ENCODE measurements around the gene NOPCHAP1. TPM values are rescaled to one million over a fixed set of nuclear protein-coding genes. Genes with fewer than 3 reads are reported as not detected.

NOPCHAP1 gene
- total and polyA plus RNA-seq, 2 of the 8 experiments (the other 6 are each of a cell fraction or from before 2014, with no cell fraction given): 14.9 to 39.5 TPM

DNA sequence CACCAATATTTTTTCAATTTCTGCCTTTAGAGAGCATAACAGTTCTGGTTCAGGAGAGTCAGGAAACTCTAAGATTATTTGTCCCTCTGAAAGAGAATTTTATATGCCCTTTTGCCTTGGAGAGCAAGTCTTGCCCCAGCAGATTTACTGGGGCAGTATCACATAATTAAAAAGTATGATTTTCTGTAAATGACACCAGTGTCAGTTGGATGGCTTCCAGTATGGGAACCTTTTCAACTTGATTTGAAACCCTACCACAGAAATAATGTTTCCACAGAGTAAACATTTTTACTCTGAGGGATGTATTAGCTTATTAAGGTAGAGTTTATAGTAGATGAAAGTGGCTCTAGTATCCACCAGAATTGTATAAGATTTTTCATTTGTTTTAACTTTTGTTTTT is 15.4 kb downstream of the NOPCHAP1 start:
- Histone ChIP-seq H3K4me3 (ENCODE audit: extremely low read depth in 1 of 4, insufficient read depth in 2 of 4, low read depth in 3 of 4, low read length in 4 of 4) (no peak overlapping the region), H3K4me2 (ENCODE audit: insufficient read depth in 1 of 2, low read depth in 2 of 2, low read length in 2 of 2) (no peak overlapping the region), H2AFZ (ENCODE audit: low read length) (no peak overlapping the region), H2BK20ac (ENCODE audit: low read length) (no peak overlapping the region), H3K23ac (ENCODE audit: insufficient read length) (no peak overlapping the region), H3K36me3 (ENCODE audit: control insufficient read depth in 2 of 4, insufficient read depth in 4 of 4, low read length in 3 of 4) (peaks cover 6 to 48% (median 34%) of the 10 kb centered on the region in 4 experiments; a peak in 7 of 8 replicates), H2AK5ac (ENCODE audit: low read depth, low read length) (no peak overlapping the region), H3K14ac (ENCODE audit: insufficient read length) (no peak overlapping the region), H2BK12ac (ENCODE audit: low read depth, low read length) (no peak overlapping the region), H3K23me2 (ENCODE audit: low read depth, low read length) (no peaks in the 10 kb centered on the region), H3K4ac (replicated peaks; ENCODE audit: insufficient read length, low read depth, low read length) (no peak overlapping the region), H3K27ac (ENCODE audit: low read depth, low read length) (no peak overlapping the region), H3K79me2 (ENCODE audit: control insufficient read depth in 1 of 2, insufficient read depth in 2 of 2, low read length in 2 of 2) (no peaks in the 10 kb centered on the region), H4K8ac (ENCODE audit: extremely low read depth, insufficient read depth, low read length) (no peak overlapping the region), H4K5ac (ENCODE audit: insufficient read length, low read depth, low read length) (no peak overlapping the region), H3K4me1 (replicated peaks in 1 of 4; ENCODE audit: control insufficient read depth in 3 of 4, insufficient read depth in 4 of 4, low read length in 3 of 4) (no peaks in the 10 kb centered on the region), H2BK120ac (replicated peaks; ENCODE audit: low read depth, low read length) (no peak overlapping the region), H3K9me3 (ENCODE audit: insufficient read depth in 2 of 2, low read depth in 1 of 2, low read length in 1 of 2) (no peaks in the 10 kb centered on the region), H2BK5ac (ENCODE audit: low read depth, low read length) (no peak overlapping the region), H3K18ac (ENCODE audit: extremely low read depth, low read length) (no peak overlapping the region), H3K27me3 (replicated peaks in 1 of 4; ENCODE audit: control insufficient read depth in 3 of 4, extremely low read depth in 1 of 4, insufficient read depth in 3 of 4, low read length in 3 of 4) (no peaks in the 10 kb centered on the region), H3K9ac (replicated peaks in 1 of 4; ENCODE audit: extremely low read depth in 1 of 4, low read depth in 3 of 4, low read length in 3 of 4) (no peak overlapping the region), H4K91ac (replicated peaks; ENCODE audit: insufficient read length, low read length) (no peak overlapping the region), H3K56ac (replicated peaks; ENCODE audit: insufficient read length, low read depth, low read length) (no peak overlapping the region), H2BK15ac (ENCODE audit: low read length) (no peak overlapping the region), H3K79me1 (ENCODE audit: low read depth, low read length) (peaks cover 6% of the 10 kb centered on the region; the same call in 1 of the 2 replicates), H4K20me1 (replicated peaks in 1 of 2; ENCODE audit: control insufficient read depth in 1 of 2, insufficient read depth in 2 of 2, low read length in 2 of 2) (peaks cover 0 to 9% of the 10 kb centered on the region in 2 experiments)
- CTCF ChIA-PET (ENCODE audit: partially characterized antibody): interaction anchor here (1.2 to 1.4 kb wide), 2 partner anchors 12 to 48 kb away, joined by 3 to 4 read pairs; no protein-coding TSS in a partner anchor
- DNase-seq (ENCODE audit: low read depth in 1 of 2, low spot score in 2 of 2) (no peak), FAIRE-seq (no peak)
- POLR2A ChIA-PET (ENCODE audit: partially characterized antibody): no interaction called here
- TF ChIP-seq KDM1A (IDR thresholded peaks at IDR 0.05; ENCODE audit: borderline replicate concordance, low read length): no peak
- no peak for TF ChIP-seq EZH2 (IDR thresholded peaks at IDR 0.05; ENCODE audit: low read depth, low read length, severe bottlenecking)
- TF ChIP-seq SUZ12 (IDR thresholded peaks at IDR 0.05; ENCODE audit: low read length): no peak
- no peak for TF ChIP-seq BRCA1 (IDR thresholded peaks at IDR 0.05; ENCODE audit: low read depth, low read length)
- TF ChIP-seq RNF2 (IDR thresholded peaks at IDR 0.05; ENCODE audit: borderline replicate concordance, low read depth, low read length, missing control alignments, poor library complexity, severe bottlenecking): no peak
- TF ChIP-seq TAF7 (optimal IDR thresholded peaks at IDR 0.05; ENCODE audit: borderline replicate concordance, low read depth, low read length): no peak
- no peak for TF ChIP-seq CHD2 (IDR thresholded peaks at IDR 0.05; ENCODE audit: low read length)
- no peak for TF ChIP-seq BCL11A (IDR thresholded peaks at IDR 0.05; ENCODE audit: low read depth in 2 of 2, low read length in 2 of 2)
- no peak for TF ChIP-seq NRF1 (IDR thresholded peaks at IDR 0.05; ENCODE audit: low read depth, low read length)
- TF ChIP-seq POLR2AphosphoS5 (IDR thresholded peaks at IDR 0.05; ENCODE audit: low read depth, low read length): no peak
- no peak for TF ChIP-seq YY1 (IDR thresholded peaks at IDR 0.05; ENCODE audit: low read depth, low read length)
- TF ChIP-seq CBX8 (IDR thresholded peaks at IDR 0.05; ENCODE audit: borderline replicate concordance, low read depth, low read length): no peak
- no peak for TF ChIP-seq SIN3A (conservative IDR thresholded peaks at IDR 0.05 in 1 of 2, IDR thresholded peaks at IDR 0.05 in 1 of 2; ENCODE audit: low read depth in 1 of 2, low read length in 2 of 2)
- TF ChIP-seq CREB1 (IDR thresholded peaks at IDR 0.05): no peak
